Measurements from ENCODE around the gene RHOF.
A peak's percentile ranks its signal among the peaks of the same experiment; 100 is the strongest.

Gene RHOF

DNA sequence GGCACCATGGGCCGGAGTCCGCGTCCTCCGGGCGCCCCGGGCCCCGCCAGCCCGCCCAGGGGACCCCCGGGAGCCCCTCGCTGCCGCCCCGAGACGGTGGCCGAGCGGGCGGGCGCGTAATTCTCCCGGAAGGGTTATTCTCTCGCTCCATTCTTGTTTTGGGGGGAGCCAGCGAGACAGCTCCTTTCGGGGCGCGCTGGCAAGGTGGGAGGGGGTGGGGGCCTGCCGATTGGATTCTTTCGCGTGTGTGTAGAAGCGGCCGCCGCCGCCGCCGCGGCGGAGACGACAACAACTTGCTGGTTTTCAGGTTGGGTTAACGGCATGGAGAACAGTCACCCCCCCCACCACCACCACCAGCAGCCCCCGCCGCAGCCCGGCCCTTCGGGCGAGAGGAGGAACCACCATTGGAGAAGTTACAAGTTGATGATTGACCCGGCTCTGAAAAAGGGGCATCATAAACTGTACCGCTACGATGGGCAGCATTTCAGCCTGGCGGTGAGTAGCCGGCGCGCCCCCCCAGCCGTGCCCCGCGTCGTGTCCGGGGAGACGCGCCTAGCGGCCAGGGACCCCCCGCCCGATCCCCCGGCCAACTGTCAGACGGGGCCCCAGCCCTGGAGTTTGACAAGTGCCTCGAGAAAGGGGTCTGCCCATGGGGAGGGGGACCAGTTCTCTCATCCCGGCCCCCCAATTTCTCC is 11.1 kb upstream of the RHOF start:
- DNase-seq: no peak

- DNase-seq: no peak
These were observed 10.5 kb upstream of the RHOF start, which contains the start of gene SETD1B for GRCh38 chr12:121803861-121804416. Gene SETD1B, plus strand, starts transcription at chr12:121804009. Its CDS starts 729 bp downstream, at chr12:121804738.

DNA sequence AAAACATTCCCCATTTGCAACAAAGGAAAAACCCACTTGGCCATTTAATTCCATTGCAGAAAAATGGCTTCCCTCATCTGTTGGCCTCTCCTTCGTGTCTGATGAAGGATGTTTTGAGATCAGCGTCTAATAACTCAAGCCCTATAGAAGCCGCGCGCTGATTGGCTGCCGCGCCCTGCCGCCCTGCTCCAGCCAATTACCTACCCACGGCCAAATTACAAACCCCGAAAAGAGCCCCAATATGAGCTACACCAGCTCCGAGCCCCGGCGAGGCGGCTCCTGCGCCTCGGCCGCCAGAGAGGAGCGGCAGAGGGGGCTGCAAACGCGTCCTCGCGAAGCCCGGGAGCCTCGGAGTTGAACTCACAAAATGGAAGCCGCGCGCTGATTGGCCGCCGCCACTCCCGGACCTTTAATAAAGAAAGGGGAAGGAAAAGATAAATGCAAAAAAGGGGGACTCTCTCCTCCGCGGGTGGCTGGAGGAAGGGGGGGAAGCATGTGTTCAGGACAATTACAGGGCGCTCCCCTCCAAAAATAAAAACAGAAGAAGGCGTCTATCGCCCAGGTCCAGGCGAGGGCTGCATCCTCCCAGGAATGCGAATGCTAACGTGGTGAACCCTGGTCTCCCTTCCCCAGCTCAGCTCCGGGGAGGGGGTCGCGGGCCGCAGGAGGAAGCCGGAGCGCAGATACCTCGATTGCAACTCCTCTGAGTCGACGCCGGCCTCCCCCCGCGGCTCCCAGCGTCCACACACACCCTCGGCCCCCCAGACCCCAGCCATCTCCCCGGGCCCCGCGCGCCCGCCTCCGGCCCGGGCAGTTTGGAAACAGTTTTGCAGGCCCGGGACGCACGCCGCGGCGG is 9.6 kb upstream of the RHOF start:
- DNase-seq: peak; percentile 90

DNA sequence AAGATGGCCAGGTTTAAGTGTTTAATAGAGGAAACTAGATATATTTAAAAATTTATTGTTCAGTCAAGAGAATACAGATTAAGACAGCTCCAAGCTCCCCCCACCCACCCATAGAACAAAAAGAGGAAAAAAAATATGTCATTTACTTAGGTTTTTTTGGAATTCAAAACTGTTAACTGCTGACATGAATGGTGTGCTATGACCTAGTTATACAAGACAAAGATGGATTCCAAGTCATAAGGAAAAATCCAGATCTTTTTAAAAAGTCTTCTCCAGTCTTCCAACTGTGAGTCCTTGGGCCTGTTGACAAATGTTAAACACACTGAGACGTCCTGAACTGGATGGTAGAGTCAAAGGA is 9.0 kb upstream of the RHOF start:
- DNase-seq: no peak

GRCh38 chr12:121801595-121802484 is 8.4 kb upstream of the RHOF start:
- no peak for DNase-seq

GRCh38 chr12:121800694-121801594 is 7.5 kb upstream of the RHOF start:
- no peak for DNase-seq

GRCh38 chr12:121799842-121800693 is 6.6 kb upstream of the RHOF start:
- no peak for DNase-seq

GRCh38 chr12:121799156-121799841 is 5.8 kb upstream of the RHOF start:
- DNase-seq: peak; percentile 62

DNA sequence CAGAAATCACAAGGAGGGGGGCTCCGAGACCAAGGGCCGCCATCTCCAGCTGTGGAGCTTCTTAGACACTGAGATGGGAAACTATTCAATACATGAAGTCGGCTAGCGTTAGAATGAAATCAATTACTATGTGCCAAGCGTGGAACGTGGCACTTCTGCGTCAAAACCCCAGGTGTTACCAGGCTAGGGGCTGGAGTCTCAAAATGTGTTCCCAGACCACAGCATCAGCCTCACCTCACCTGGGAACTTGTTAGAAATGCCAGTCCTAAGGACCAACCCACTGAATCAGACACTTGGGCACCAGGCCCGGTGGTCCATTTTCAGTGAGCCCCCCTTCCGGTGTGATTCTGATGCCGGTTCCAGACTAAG is 5.3 kb upstream of the RHOF start:
- no peak for DNase-seq

DNA sequence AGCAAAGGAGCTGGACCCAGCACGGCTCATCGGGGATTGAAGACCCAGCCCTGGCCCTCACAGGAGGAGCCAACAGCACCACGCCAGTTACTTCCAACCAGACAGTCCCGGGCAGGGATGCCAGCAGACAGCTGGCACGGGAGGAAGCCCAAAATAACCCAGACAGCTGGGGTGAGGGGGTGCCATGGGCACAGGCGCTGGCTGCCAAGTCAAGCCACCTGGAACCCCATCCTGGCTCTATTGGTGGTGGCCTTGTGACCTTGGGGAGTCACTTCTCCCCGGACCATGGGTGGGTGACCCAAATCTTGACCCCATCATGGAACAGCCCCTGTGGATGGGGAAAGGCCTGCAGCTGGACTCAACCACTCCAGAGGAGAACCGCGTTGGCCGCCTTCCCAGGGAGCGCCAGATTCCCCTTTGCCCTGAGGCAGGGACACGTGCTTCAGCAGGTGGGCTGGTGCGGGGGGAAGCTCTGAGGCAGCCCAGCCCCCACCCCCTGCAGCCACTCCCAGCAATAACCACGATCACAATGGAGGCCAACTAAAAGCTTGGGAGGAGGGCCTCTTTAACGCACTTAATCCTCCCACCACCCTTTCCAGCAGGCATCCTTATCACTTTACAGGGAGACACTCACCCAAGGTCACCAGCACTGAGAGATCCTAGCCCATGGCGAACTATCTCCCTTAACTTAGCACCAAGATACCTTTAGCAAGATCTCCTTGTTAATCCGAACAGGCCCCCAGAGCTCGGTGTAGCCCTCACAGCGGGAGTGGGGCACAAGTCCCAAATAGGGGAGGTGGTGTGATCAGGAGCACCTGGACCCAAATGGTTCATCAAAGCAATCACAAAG is 4.7 kb upstream of the RHOF start:
- peak; percentile 74 for DNase-seq

DNA sequence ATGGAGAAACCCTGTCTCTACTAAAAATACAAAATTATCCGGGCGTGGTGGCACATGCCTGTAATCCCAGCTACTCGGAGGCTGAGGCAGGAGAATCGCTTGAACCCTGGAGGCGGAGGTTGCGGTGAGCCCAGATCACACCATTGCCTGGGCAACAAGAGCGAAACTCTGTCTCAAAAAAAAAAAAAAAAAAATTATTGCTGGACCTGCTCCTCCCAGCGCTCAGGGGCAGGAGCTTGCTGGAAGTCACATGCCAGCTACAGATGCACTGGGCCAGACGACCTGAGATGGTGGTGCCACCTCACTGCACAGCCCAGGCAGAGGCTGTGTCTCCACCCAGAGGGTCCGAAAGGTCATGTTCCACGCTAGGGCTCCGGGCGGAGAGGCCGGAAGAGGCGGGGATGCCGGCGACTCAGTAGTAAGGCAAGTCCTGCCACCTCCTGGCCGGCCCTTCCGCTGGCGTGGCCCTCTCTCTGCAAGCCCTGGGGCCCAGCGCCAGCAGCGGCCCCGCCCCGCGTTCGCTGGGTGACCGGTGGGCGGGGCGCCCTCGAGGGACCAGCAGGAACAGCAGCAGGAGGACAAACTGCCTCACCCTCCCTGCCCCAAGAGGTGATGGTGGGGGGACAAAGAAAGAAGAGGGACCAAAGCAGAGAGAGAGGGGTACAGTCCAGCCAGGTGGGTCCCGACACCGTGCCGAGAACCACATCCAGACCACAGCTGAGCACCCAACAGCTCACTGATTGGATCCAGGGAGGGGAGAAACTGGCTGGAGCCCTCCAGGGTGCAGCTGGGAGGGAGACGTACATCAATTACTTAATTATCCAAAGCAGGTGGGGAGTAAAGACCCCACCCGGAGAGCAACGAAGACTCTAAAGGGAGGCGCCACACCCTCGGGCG is 3.6 kb upstream of the RHOF start:
- peak; percentile 61 for DNase-seq

GRCh38 chr12:121795034-121795968 is 1.8 kb upstream of the RHOF start:
- DNase-seq: no peak

DNA sequence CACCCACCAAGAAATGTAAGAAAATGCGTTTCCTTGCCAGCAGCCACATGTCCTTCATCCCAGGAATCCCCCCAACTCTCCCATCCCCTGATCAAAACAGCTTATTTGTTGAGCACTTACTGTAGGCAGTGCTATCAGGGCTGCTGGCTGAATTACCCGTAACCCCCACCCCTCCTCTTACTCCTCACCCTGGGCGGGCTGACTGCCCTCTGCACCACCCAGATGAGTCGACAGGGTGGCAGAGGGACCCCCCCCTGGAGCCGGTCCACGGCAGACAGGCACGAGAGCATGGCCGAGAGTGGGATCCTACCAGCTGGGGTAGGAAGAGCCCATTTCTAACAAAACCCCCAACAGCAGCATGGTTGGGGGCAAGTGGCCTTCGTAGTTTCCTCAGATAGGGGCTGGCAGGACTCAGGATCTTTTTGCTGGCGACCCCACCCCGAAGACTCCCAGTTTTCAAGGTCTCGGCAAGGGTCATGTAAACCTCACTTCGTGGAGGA is 1.1 kb upstream of the RHOF start:
- no peak for DNase-seq

DNA sequence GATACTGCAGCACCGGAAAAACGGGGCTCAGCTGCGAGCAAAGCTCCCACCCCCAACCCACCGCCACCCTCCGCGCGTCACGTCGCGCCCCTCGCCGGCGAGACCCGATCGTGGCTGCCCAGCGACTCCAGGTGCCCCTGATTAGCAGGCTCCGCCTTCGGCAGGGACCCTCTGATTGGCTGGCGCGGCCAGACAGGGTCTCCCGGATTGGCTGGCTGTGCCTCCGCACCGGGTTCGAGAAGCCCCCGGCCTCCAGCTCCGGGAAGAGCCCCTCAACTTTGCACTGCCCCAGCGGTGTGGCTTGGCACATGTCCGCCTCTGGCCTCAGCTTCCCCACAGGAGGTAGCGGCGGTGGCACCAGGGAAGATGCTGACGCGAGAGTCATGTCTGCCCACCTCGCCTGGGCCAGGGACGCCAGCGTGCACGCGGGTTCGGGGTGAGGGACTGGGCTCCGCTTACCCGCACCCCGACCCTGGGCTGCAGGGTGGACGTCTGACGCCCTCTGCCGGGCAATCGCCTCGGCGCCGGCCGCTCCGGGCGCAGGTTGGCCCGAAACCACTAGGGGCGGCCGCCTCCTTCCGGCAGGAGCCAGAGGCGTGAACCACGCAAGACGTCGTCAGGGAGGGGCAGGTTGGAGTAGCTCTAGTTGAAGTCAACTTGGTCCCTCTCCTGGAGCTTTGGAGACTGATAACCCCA is 498 bp upstream of the RHOF start:
- no peak for DNase-seq

DNA sequence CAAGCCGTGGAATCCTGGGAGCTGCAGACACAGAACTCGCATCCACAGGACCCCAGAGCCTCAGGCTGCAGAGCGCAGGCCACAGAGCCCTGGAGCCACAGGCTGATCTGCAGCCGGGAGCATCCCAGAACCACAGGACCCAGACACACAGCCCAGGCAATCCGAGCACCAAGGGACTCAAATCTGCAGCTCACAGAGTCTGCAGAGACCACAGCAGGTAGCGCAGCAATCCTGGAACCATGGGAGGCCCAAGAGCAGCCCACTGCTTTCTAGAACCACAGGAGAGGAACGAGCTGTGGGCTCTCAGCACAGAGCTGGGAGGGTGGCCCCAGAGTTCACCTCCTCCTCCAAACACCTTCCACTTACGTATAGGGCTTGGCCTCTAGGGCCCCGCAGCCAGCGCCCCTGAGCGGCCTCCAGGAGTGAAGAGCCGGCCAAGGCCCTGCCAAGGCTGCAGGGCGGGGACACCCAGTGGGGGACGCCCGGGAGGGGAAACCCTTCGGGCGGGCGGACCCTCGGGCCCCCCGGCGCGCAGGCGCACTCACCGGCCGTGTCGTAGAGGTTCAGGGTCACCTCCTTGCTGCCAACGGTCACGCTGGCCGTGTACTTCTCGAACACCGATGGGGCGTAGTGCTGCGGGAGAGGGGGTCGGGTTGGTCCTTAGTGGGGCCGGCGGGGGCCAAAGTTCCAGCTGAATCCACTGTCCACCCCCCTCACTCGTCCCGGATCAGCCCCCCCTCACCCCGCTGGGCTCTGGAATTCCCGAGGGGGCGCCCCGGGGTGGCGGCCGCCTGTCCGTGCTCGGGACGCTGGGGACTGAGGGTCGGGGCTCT is 665 bp downstream of the RHOF start:
- DNase-seq: no peak

All from NCI-H1436 treated with DMSO at 0.1 percent for 48 hours (cell line).